DND-41 (cell line): ENCODE data around the gene XPNPEP1.

Source experiments
- CTCF ChIP-seq: IDR thresholded peaks from 2 replicates; pipeline ENCODE4 v1.5.1; 2012; ENCODE audit warnings: borderline replicate concordance, low read length, moderate library complexity, mild to moderate bottlenecking; ENCODE audit not compliant: poor library complexity, severe bottlenecking; ENCODE audit errors: extremely low read depth
- EZH2 ChIP-seq: IDR thresholded peaks from 3 replicates; pipeline ENCODE4 v1.6.1; 2012; ENCODE audit warnings: borderline replicate concordance, low read depth, mild to moderate bottlenecking, moderate library complexity, low read length, inconsistent platforms; ENCODE audit not compliant: severe bottlenecking

- TF ChIP-seq EZH2, result no peak
- TF ChIP-seq CTCF, result no peak
Measured at GRCh38 chr10:109915566-109915965, 7.7 kb downstream of the XPNPEP1 start.
